Measurements from ENCODE around the gene FBXO24.

FBXO24 gene

DNA sequence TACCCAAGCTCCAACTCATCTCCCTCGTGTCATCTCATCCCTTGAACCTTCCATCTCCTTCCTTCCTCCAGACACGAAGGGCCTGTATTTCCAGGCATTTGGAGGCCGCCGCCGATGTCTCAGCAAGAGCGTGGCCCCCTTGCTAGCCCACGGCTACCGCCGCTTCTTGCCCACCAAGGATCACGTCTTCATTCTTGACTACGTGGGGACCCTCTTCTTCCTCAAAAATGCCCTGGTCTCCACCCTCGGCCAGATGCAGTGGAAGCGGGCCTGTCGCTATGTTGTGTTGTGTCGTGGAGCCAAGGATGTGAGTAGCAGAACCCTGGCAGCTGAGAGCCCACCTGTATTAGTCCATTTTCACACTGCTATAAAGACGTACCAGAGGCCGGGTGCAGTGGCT, 5.5 kb downstream of the FBXO24 start:
- DNase-seq (ENCODE audit: low read depth), result no peak
- TF ChIP-seq, protein P1, sequence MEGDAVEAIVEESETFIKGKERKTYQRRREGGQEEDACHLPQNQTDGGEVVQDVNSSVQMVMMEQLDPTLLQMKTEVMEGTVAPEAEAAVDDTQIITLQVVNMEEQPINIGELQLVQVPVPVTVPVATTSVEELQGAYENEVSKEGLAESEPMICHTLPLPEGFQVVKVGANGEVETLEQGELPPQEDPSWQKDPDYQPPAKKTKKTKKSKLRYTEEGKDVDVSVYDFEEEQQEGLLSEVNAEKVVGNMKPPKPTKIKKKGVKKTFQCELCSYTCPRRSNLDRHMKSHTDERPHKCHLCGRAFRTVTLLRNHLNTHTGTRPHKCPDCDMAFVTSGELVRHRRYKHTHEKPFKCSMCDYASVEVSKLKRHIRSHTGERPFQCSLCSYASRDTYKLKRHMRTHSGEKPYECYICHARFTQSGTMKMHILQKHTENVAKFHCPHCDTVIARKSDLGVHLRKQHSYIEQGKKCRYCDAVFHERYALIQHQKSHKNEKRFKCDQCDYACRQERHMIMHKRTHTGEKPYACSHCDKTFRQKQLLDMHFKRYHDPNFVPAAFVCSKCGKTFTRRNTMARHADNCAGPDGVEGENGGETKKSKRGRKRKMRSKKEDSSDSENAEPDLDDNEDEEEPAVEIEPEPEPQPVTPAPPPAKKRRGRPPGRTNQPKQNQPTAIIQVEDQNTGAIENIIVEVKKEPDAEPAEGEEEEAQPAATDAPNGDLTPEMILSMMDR (IDR thresholded peaks at IDR 0.05; ENCODE audit: control insufficient read depth, insufficient read depth, low read depth, low read length, missing control alignments), result no peak

DNA sequence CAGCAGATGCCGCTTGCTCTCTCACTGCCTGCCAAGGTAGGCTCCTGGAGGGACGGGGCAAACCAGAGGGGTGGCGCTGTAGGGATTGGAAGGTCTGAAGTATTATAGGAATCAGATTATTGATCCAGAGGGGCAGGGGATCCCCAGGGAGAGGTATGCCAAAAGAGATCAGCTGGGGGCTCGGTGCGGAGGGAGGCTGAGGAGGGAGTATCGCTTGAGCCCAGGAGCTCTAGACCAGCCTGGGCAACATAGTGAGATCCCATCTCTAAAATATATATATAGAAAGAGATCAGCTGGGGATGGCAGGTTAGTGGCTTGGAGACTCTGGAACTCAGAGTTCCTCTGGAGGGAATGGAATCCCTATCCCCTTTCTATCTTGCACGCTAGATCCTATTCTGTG, 9.1 kb downstream of the FBXO24 start:
- TF ChIP-seq, protein P1 (IDR thresholded peaks at IDR 0.05; ENCODE audit: control insufficient read depth, insufficient read depth, low read depth, low read length, missing control alignments), result no peak
- H3K4me3 ChIP-seq (ENCODE audit: control insufficient read depth, low read depth, low read length), result no peak overlapping the region
- no peak for DNase-seq (ENCODE audit: low read depth)

More for the DNA sequence above, 5.5 kb downstream of the FBXO24 start:
- H3K4me3 ChIP-seq (ENCODE audit: control insufficient read depth, low read depth, low read length), result no peak overlapping the region

DNA sequence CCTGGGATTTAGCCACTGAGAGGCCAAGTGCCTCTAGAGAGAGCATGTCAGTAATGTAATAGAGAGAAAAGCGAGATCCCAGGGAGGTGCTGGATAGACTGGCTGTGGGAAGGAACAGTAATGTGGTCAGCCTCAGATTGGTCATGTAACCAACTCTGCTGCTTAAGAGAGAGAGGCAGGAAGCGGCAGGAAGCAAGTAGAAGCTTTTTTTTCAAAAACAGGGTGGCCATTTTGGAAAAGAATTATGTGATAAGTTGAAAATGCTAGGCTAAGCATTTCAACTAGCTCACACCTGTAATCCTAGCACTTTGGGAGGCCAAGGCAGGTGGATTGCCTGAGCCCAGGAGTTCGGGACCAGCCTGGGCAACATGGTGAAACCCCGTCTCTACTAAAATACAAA, 12.3 kb downstream of the FBXO24 start:
- no peak for DNase-seq (ENCODE audit: low read depth)
- TF ChIP-seq, protein P1 (IDR thresholded peaks at IDR 0.05; ENCODE audit: control insufficient read depth, insufficient read depth, low read depth, low read length, missing control alignments), result no peak
- H3K4me3 ChIP-seq (ENCODE audit: control insufficient read depth, low read depth, low read length), result no peak overlapping the region

DNA sequence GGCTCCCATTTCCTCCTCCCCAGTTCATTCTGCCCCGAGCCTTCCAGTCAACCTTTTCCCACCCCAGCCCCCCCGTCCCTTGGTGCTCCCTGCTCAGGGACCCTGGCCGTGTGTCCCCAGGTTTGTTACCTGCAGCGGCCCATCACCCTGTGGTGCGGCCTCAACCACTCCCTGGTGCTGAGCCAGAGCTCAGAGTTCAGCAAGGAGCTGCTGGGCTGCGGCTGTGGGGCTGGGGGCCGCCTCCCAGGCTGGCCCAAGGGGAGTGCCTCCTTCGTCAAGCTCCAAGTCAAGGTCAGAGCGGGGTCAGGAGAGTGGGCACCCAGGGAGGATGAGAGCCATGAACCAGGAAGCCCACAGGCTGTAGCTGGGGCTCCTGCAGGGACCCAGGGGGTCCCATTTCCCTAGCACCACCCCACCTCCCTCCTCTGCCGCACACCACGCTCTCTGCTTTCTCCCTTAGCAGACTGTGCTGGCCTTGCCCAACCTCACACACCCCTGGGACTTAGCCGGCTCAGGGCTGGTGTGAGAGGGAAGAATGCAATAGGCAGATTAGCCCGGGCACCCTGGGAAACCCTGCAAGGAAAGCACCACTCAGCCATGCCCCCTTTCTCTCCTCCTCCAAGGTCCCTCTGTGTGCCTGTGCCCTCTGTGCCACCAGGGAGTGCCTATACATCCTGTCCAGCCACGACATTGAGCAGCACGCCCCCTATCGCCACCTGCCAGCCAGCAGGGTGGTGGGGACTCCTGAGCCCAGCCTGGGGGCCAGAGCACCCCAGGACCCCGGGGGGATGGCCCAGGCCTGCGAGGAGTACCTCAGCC, 14.0 kb downstream of the FBXO24 start:
- DNase-seq (ENCODE audit: low read depth), result no peak
- TF ChIP-seq, protein P1 (IDR thresholded peaks at IDR 0.05; ENCODE audit: control insufficient read depth, insufficient read depth, low read depth, low read length, missing control alignments), result no peak
- H3K4me3 ChIP-seq (ENCODE audit: control insufficient read depth, low read depth, low read length), result no peak overlapping the region

DNA sequence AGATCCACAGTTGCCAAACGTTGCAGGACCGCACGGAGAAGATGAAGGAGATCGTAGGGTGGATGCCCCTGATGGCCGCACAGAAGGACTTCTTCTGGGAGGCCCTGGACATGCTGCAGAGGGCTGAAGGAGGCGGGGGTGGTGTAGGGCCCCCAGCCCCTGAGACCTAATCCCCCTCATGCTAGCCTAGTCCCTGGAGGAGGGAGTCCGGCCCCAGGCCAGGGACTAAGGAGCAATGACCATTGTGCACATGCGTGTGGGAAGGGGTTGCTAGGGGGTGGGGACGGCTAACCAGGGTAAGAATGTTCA, 14.6 kb downstream of the FBXO24 start:
- DNase-seq (ENCODE audit: low read depth), result no peak
- no peak overlapping the region for H3K4me3 ChIP-seq (ENCODE audit: control insufficient read depth, low read depth, low read length)
- TF ChIP-seq, protein P1 (IDR thresholded peaks at IDR 0.05; ENCODE audit: control insufficient read depth, insufficient read depth, low read depth, low read length, missing control alignments), result no peak

DNA sequence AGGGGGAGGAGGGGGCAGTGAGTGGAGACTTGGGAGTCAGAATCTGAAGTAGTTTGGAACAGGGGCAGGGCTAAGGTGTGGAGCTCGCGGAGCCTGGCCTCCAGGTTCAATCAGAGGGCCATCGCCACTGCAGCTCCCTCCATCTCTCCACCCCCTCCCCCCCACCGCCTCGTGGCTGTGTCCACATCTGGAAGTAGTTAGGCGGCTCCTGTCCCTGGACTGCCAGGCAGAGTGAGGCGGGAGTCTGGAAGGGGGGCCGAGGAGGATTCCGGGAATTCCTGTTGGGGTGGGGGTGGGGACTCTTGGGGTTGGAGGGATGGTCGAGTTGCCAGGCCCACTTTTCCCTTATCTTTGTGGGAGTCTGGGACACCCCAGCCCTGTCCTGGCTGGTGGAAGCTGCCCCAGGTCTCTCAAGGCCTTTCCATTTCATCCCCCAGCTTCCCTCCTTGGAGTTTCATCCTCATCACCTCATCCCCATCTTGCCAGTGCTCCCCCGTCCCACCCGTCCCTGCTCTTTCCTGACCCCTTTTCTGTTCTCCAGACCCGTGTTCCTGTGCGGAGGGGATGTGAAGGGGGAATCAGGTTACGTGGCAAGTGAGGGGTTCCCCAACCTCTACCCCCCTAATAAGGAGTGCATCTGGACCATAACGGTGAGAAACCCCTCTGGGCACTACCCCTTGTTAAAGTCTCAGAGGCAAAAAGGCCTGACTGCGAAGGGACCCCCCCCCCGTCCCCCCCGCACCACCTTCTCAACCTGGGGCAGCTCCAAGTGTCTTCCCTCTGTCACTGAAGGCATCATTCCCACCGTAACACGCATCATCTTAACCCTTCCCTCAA, 17.0 kb downstream of the FBXO24 start:
- TF ChIP-seq, protein P1 (IDR thresholded peaks at IDR 0.05; ENCODE audit: control insufficient read depth, insufficient read depth, low read depth, low read length, missing control alignments), result no peak
- peak overlapping the region; percentile 94 for H3K4me3 ChIP-seq (ENCODE audit: control insufficient read depth, low read depth, low read length)
- peak; percentile 62 for DNase-seq (ENCODE audit: low read depth)

All from AG09309 (cell line).